ENCODE measurements around the gene NIM1K. TPM values are rescaled to one million over a fixed set of nuclear protein-coding genes. Genes with fewer than 3 reads are reported as not detected.
A peak's percentile ranks its signal among the peaks of the same experiment; 100 is the strongest.

Gene NIM1K
- total RNA-seq, 1 experiment from 2014 or later = 0.41 TPM

- in situ Hi-C loops (cut with HindIII; ENCODE audit: low sequenced_read_pairs) = no loop called here
- DNase-seq (ENCODE audit: low spot score) = no peak
Measured at GRCh38 chr5:43268188-43268820, 76.3 kb downstream of the NIM1K start.

- DNase-seq (ENCODE audit: low spot score) = no peak
- in situ Hi-C loops (cut with HindIII; ENCODE audit: low sequenced_read_pairs) = no loop called here
Measured at GRCh38 chr5:43270645-43271044, 78.6 kb downstream of the NIM1K start.

- no peak for DNase-seq (ENCODE audit: low spot score)
- in situ Hi-C loops (cut with HindIII; ENCODE audit: low sequenced_read_pairs) = no loop called here
Measured at GRCh38 chr5:43273552-43273951, 81.5 kb downstream of the NIM1K start.

- DNase-seq (ENCODE audit: low spot score) = peak; percentile 3
- in situ Hi-C loops (cut with HindIII; ENCODE audit: low sequenced_read_pairs) = no loop called here
Measured at GRCh38 chr5:43274435-43275114, 82.5 kb downstream of the NIM1K start.

GRCh38 chr5:43275391-43275790 lies 83.4 kb downstream of the NIM1K start:
- no peak for DNase-seq (ENCODE audit: low spot score)
- in situ Hi-C loops (cut with HindIII; ENCODE audit: low sequenced_read_pairs) = no loop called here

GRCh38 chr5:43279548-43280274 lies 87.7 kb downstream of the NIM1K start:
- in situ Hi-C loops (cut with HindIII; ENCODE audit: low sequenced_read_pairs) = no loop called here
- DNase-seq (ENCODE audit: low spot score) = no peak

GRCh38 chr5:43281840-43282658 lies 90.0 kb downstream of the NIM1K start:
- in situ Hi-C loops (cut with HindIII; ENCODE audit: low sequenced_read_pairs) = no loop called here
- DNase-seq (ENCODE audit: low spot score) = no peak

- no peak for DNase-seq (ENCODE audit: low spot score)
- in situ Hi-C loops (cut with HindIII; ENCODE audit: low sequenced_read_pairs) = no loop called here
Measured at GRCh38 chr5:43286623-43287022, 94.6 kb downstream of the NIM1K start.

- DNase-seq (ENCODE audit: low spot score) = no peak
- in situ Hi-C loops (cut with HindIII; ENCODE audit: low sequenced_read_pairs) = no loop called here
Measured at GRCh38 chr5:43287493-43287892, 95.5 kb downstream of the NIM1K start.

GRCh38 chr5:43288269-43288831 lies 96.3 kb downstream of the NIM1K start:
- DNase-seq (ENCODE audit: low spot score) = no peak
- in situ Hi-C loops (cut with HindIII; ENCODE audit: low sequenced_read_pairs) = no loop called here

- in situ Hi-C loops (cut with HindIII; ENCODE audit: low sequenced_read_pairs) = no loop called here
- no peak for DNase-seq (ENCODE audit: low spot score)
Measured at GRCh38 chr5:43290726-43291125, 98.7 kb downstream of the NIM1K start.

- in situ Hi-C loops (cut with HindIII; ENCODE audit: low sequenced_read_pairs) = no loop called here
- no peak for DNase-seq (ENCODE audit: low spot score)
Measured at GRCh38 chr5:43294226-43294625, 102.2 kb downstream of the NIM1K start.

- in situ Hi-C loops (cut with HindIII; ENCODE audit: low sequenced_read_pairs) = no loop called here
- DNase-seq (ENCODE audit: low spot score) = no peak
Measured at GRCh38 chr5:43295202-43295601, 103.2 kb downstream of the NIM1K start.

- in situ Hi-C loops (cut with HindIII; ENCODE audit: low sequenced_read_pairs) = no loop called here
- DNase-seq (ENCODE audit: low spot score) = no peak
Measured at GRCh38 chr5:43296835-43297234, 104.8 kb downstream of the NIM1K start.

GRCh38 chr5:43298443-43298842 lies 106.4 kb downstream of the NIM1K start:
- in situ Hi-C loops (cut with HindIII; ENCODE audit: low sequenced_read_pairs) = no loop called here
- DNase-seq (ENCODE audit: low spot score) = no peak

- in situ Hi-C loops (cut with HindIII; ENCODE audit: low sequenced_read_pairs) = no loop called here
- DNase-seq (ENCODE audit: low spot score) = no peak
Measured at GRCh38 chr5:43300112-43300511, 108.1 kb downstream of the NIM1K start.

GRCh38 chr5:43301653-43302091 lies 109.6 kb downstream of the NIM1K start:
- in situ Hi-C loops (cut with HindIII; ENCODE audit: low sequenced_read_pairs) = no loop called here
- DNase-seq (ENCODE audit: low spot score) = no peak

GRCh38 chr5:43302481-43302880 lies 110.5 kb downstream of the NIM1K start:
- in situ Hi-C loops (cut with HindIII; ENCODE audit: low sequenced_read_pairs) = no loop called here

GRCh38 chr5:43303242-43303641 lies 111.2 kb downstream of the NIM1K start:
- DNase-seq (ENCODE audit: low spot score) = no peak
- in situ Hi-C loops (cut with HindIII; ENCODE audit: low sequenced_read_pairs) = no loop called here

More at GRCh38 chr5:43302481-43302880, 110.5 kb downstream of the NIM1K start:
- no peak for DNase-seq (ENCODE audit: low spot score)

Data from G401 (cell line).